Sigmoid colon (tissue), 4 donors: Measurements from ENCODE around the gene PUSL1.

Experiments
- EP300 ChIP-seq, 4 donors: sonication (generic); formaldehyde crosslinking; IDR thresholded peaks; one replicate each; pipeline ENCODE4 v1.6.1; 2017; ENCODE audit warnings: antibody characterized with exemption in 4 of 4
- POLR2A ChIP-seq, 2 donors: fragments of 450-650 bp; IDR thresholded peaks; one replicate each; pipeline ENCODE4 v1.6.1; 2016; ENCODE audit warnings: antibody characterized with exemption in 2 of 2, mild to moderate bottlenecking in 2 of 2, moderate library complexity in 2 of 2
- POLR2AphosphoS5 ChIP-seq, 4 donors: sonication (generic); formaldehyde crosslinking; IDR thresholded peaks; one replicate each; pipeline ENCODE4 v1.6.1; 2017; ENCODE audit warnings: antibody characterized with exemption in 4 of 4
- TF ChIP-seq, protein P1 (sequence below), 4 experiments: fragments of 450-650 bp in 3 of 4; fragments of 200-600 bp in 1 of 4; IDR thresholded peaks; one replicate each; pipeline ENCODE4 v1.5.1; 2016 to 2019; ENCODE audit warnings: antibody characterized with exemption in 4 of 4, mild to moderate bottlenecking in 3 of 4, moderate library complexity in 2 of 4

DNA sequence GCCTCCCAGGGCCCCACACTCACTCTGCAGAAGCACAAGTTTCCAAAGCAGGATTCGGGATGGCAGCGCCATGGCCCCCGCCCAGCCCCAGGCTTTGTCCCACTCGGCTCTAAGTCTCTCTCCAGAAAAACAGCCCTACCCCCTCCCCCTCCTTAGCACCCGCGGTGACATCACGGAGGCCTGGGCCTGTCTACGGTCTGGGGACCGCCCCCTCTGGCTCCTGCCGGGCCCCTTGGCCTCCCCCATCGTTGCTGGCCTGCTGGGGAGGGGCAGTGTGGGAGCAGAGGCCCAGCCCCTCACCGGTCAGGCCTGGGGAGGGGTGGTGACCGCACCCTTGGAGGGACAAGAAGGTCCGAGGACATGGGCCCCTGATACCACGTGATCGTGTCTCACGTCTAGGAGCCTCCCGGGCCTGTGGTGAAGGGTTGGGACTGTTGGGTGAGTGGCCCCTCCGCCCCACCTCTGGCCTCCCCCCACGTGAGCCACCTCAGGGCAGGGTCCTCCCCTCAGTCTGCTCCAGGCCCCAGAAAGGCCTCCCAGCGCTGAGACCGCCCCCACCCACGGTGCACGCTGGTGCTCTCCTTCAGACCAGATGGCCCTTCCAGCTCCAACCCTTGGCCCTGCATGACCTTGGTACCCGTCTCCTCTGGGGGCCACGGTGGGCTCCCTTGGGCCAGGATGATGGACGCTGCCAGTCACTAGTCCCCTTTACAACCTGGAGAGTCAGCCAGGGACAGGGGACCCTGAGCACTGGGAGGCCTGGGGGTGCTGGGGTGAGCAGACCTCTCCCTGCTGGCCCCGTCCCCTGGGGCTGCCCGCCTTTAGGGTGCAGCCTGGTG is 50.3 kb downstream of the PUSL1 start, which contains the start of gene MXRA8:
- TF ChIP-seq, protein P1, sequence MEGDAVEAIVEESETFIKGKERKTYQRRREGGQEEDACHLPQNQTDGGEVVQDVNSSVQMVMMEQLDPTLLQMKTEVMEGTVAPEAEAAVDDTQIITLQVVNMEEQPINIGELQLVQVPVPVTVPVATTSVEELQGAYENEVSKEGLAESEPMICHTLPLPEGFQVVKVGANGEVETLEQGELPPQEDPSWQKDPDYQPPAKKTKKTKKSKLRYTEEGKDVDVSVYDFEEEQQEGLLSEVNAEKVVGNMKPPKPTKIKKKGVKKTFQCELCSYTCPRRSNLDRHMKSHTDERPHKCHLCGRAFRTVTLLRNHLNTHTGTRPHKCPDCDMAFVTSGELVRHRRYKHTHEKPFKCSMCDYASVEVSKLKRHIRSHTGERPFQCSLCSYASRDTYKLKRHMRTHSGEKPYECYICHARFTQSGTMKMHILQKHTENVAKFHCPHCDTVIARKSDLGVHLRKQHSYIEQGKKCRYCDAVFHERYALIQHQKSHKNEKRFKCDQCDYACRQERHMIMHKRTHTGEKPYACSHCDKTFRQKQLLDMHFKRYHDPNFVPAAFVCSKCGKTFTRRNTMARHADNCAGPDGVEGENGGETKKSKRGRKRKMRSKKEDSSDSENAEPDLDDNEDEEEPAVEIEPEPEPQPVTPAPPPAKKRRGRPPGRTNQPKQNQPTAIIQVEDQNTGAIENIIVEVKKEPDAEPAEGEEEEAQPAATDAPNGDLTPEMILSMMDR (IDR thresholded peaks at IDR 0.05): no peak
- peak; percentile 48 to 49 for TF ChIP-seq POLR2A (IDR thresholded peaks at IDR 0.05)
- TF ChIP-seq POLR2AphosphoS5 (IDR thresholded peaks at IDR 0.05): peak; percentile 62 to 85 (median 77)
- TF ChIP-seq EP300 (IDR thresholded peaks at IDR 0.05): no peak
